Measurements from ENCODE around the gene GRAP2. TPM values are rescaled to one million over a fixed set of nuclear protein-coding genes. Genes with fewer than 3 reads are reported as not detected.
"Not testable (repeated sequence)": the region's sequence is repeated elsewhere in the genome, so short reads cannot be mapped to it uniquely, and the experiment has no call there.

Gene GRAP2
- total RNA-seq, 4 donors from 2014 or later: 0.27 to 7.2 (median 0.96) TPM

- Histone ChIP-seq H3K27me3 (no peaks in the 10 kb centered on the region), H3K4me3 (replicated peaks in 1 of 3) (no peak overlapping the region), H3K36me3 (no peaks in the 10 kb centered on the region), H3K9me3 (no peaks in the 10 kb centered on the region), H3K27ac (no peak overlapping the region), H3K4me1 (no peaks in the 10 kb centered on the region)
- TF ChIP-seq POLR2A (IDR thresholded peaks at IDR 0.05): no peak
- DNase-seq: no peak
- intact Hi-C loops (cut with DNase I): no loop called here
- WGBS, 2 donors: 64 to 80% methylated on average over 7 of the region's 7 CpGs
Observed at GRCh38 chr22:39859903-39860588, 40.8 kb upstream of the GRAP2 start.

- no peaks in the 10 kb centered on the region for H3K9me3 ChIP-seq
- intact Hi-C loops (cut with DNase I): no loop called here
- H3K27ac ChIP-seq: no peak overlapping the region
- no peaks in the 10 kb centered on the region for H3K36me3 ChIP-seq
- no peak for TF ChIP-seq CTCF (IDR thresholded peaks at IDR 0.05)
- no peak for TF ChIP-seq POLR2A (IDR thresholded peaks at IDR 0.05)
- WGBS, 2 donors: 49 to 57% methylated on average over 1 of the region's 1 CpG
- H3K4me3 ChIP-seq (replicated peaks in 1 of 3): no peak overlapping the region
- DNase-seq: no peak
- no peaks in the 10 kb centered on the region for H3K27me3 ChIP-seq
- no peaks in the 10 kb centered on the region for H3K4me1 ChIP-seq
Observed at GRCh38 chr22:39868741-39869140, 32.1 kb upstream of the GRAP2 start.

GRCh38 chr22:39869797-39870196, 31.1 kb upstream of the GRAP2 start:
- H3K27ac ChIP-seq; H3K4me3 ChIP-seq (replicated peaks in 1 of 3); H3K9me3 ChIP-seq; H3K27me3 ChIP-seq; H3K4me1 ChIP-seq; DNase-seq; intact Hi-C loops (cut with DNase I); H3K36me3 ChIP-seq: not testable (repeated sequence)
- 94 to 98% methylated on average over 2 of the region's 2 CpGs for WGBS, 2 donors

- no peak for DNase-seq
- Histone ChIP-seq H3K27ac (no peak overlapping the region), H3K36me3 (no peaks in the 10 kb centered on the region), H3K27me3 (no peaks in the 10 kb centered on the region), H3K9me3 (no peaks in the 10 kb centered on the region), H3K4me3 (replicated peaks in 1 of 3) (no peak overlapping the region), H3K4me1 (no peaks in the 10 kb centered on the region)
- TF ChIP-seq CTCF (IDR thresholded peaks at IDR 0.05) (no peak), POLR2A (IDR thresholded peaks at IDR 0.05) (no peak)
- intact Hi-C loops (cut with DNase I): no loop called here
- WGBS, 2 donors: 83 to 87% methylated on average over 5 of the region's 5 CpGs
Observed at GRCh38 chr22:39871008-39871798, 29.7 kb upstream of the GRAP2 start.

- TF ChIP-seq POLR2A (IDR thresholded peaks at IDR 0.05): no peak
- no peak for TF ChIP-seq CTCF (IDR thresholded peaks at IDR 0.05)
- WGBS, 2 donors: 94% methylated on average over 1 of the region's 1 CpG
- H3K27me3 ChIP-seq: no peaks in the 10 kb centered on the region
- H3K27ac ChIP-seq: no peak overlapping the region
- no peaks in the 10 kb centered on the region for H3K4me1 ChIP-seq
- no peaks in the 10 kb centered on the region for H3K36me3 ChIP-seq
- no peaks in the 10 kb centered on the region for H3K9me3 ChIP-seq
- intact Hi-C loops (cut with DNase I): no loop called here
- DNase-seq: no peak
- H3K4me3 ChIP-seq (replicated peaks in 1 of 3): no peak overlapping the region
Observed at GRCh38 chr22:39872548-39872947, 28.3 kb upstream of the GRAP2 start.

- H3K4me1 ChIP-seq: no peaks in the 10 kb centered on the region
- H3K27ac ChIP-seq: no peak overlapping the region
- WGBS, 2 donors: 61 to 62% methylated on average over 1 of the region's 1 CpG
- no peak for DNase-seq
- TF ChIP-seq CTCF (IDR thresholded peaks at IDR 0.05) (no peak), POLR2A (IDR thresholded peaks at IDR 0.05) (no peak)
- intact Hi-C loops (cut with DNase I): no loop called here
- H3K27me3 ChIP-seq: no peaks in the 10 kb centered on the region
- H3K36me3 ChIP-seq: no peaks in the 10 kb centered on the region
- no peaks in the 10 kb centered on the region for H3K9me3 ChIP-seq
- no peak overlapping the region for H3K4me3 ChIP-seq (replicated peaks in 1 of 3)
Observed at GRCh38 chr22:39873965-39874364, 26.9 kb upstream of the GRAP2 start.

GRCh38 chr22:39875176-39875885, 25.6 kb upstream of the GRAP2 start:
- H3K4me1 ChIP-seq; H3K36me3 ChIP-seq; intact Hi-C loops (cut with DNase I); H3K9me3 ChIP-seq; H3K4me3 ChIP-seq (replicated peaks in 1 of 3); DNase-seq; H3K27me3 ChIP-seq; H3K27ac ChIP-seq: not testable (repeated sequence)
- 93 to 96% methylated on average over 37 to 40 of the region's 42 CpGs for WGBS, 2 donors
